H9 (cell line): ENCODE measurements around the gene SNRNP25. TPM values are rescaled to one million over a fixed set of nuclear protein-coding genes. Genes with fewer than 3 reads are reported as not detected.

ENCODE experiments used
- DNase-seq: peaks from one replicate; pipeline ENCODE4 v3.0.0-alpha.2; 2017
- H2AFZ ChIP-seq: one replicate; pipeline ENCODE4 v1.6.1; 2013; ENCODE audit warnings: mild to moderate bottlenecking, low read length, control low read depth, moderate library complexity
- H2AK5ac ChIP-seq: 2 replicates; pipeline ENCODE4 v1.6.1; 2013; ENCODE audit warnings: low read length, control low read depth, mixed read lengths; ENCODE audit not compliant: insufficient read length
- H2BK120ac ChIP-seq: one replicate; pipeline ENCODE4 v1.6.1; 2013; ENCODE audit warnings: low read depth, mild to moderate bottlenecking, low read length, control low read depth, inconsistent platforms; ENCODE audit not compliant: poor library complexity, severe bottlenecking
- H2BK12ac ChIP-seq: 2 replicates; pipeline ENCODE4 v1.6.1; 2013; ENCODE audit warnings: low read length, control low read depth, mixed read lengths, low read depth; ENCODE audit not compliant: insufficient read length
- H2BK15ac ChIP-seq: 2 replicates; pipeline ENCODE4 v1.6.1; 2013; ENCODE audit warnings: low read depth, low read length, control low read depth
- H2BK20ac ChIP-seq: one replicate; pipeline ENCODE4 v1.6.1; 2013; ENCODE audit warnings: low read depth, mild to moderate bottlenecking, low read length, control low read depth, inconsistent platforms; ENCODE audit not compliant: poor library complexity, severe bottlenecking
- H2BK5ac ChIP-seq: 2 replicates; pipeline ENCODE4 v1.6.1; 2013; ENCODE audit warnings: low read length, control low read depth, mixed read lengths; ENCODE audit not compliant: insufficient read length
- H3K14ac ChIP-seq: 2 replicates; pipeline ENCODE4 v1.6.1; 2013; ENCODE audit warnings: low read length, control low read depth; ENCODE audit not compliant: insufficient read depth
- H3K18ac ChIP-seq: 2 replicates; pipeline ENCODE4 v1.6.1; 2013; ENCODE audit warnings: low read depth, mild to moderate bottlenecking, mixed read lengths, low read length, control low read depth; ENCODE audit not compliant: insufficient read length
- H3K23ac ChIP-seq: 2 replicates; pipeline ENCODE4 v1.6.1; 2013; ENCODE audit warnings: low read length, control low read depth, mixed read lengths, low read depth; ENCODE audit not compliant: insufficient read length
- H3K23me2 ChIP-seq: 2 replicates; pipeline ENCODE4 v1.6.1; 2013; ENCODE audit warnings: low read depth, mild to moderate bottlenecking, mixed read lengths, low read length, control low read depth; ENCODE audit not compliant: insufficient read length, poor library complexity, severe bottlenecking
- H3K27ac ChIP-seq: 2 replicates; pipeline ENCODE4 v1.5.1; 2013; ENCODE audit warnings: low read length, control low read depth, mixed read lengths, low read depth; ENCODE audit not compliant: insufficient read length
- H3K27me3 ChIP-seq: 2 replicates; pipeline ENCODE4 v1.6.1; 2013; ENCODE audit warnings: low read length, control low read depth, inconsistent platforms; ENCODE audit not compliant: insufficient read depth
- H3K4ac ChIP-seq: 2 replicates; pipeline ENCODE4 v1.6.1; 2013; ENCODE audit warnings: low read depth, mild to moderate bottlenecking, control low read depth, inconsistent platforms, low read length, moderate library complexity
- H3K4me1 ChIP-seq: 2 replicates; pipeline ENCODE4 v1.6.1; 2013; ENCODE audit warnings: low read length, control low read depth, inconsistent platforms; ENCODE audit not compliant: insufficient read depth
- H3K4me2 ChIP-seq: 2 replicates; pipeline ENCODE4 v1.6.1; 2013; ENCODE audit warnings: low read length, control low read depth, mixed read lengths; ENCODE audit not compliant: insufficient read length, insufficient read depth
- H3K56ac ChIP-seq: 2 replicates; pipeline ENCODE4 v1.6.1; 2013; ENCODE audit warnings: low read depth, mild to moderate bottlenecking, mixed read lengths, low read length, control low read depth; ENCODE audit not compliant: insufficient read length
- H3K79me1 ChIP-seq: 2 replicates; pipeline ENCODE4 v1.6.1; 2013; ENCODE audit warnings: low read depth, mild to moderate bottlenecking, moderate library complexity, low read length, control low read depth, inconsistent platforms; ENCODE audit not compliant: insufficient read depth, poor library complexity, severe bottlenecking
- H3K79me2 ChIP-seq: 2 replicates; pipeline ENCODE4 v1.6.1; 2013; ENCODE audit warnings: low read length, control low read depth, inconsistent platforms; ENCODE audit not compliant: insufficient read depth
- H3K9ac ChIP-seq: 2 replicates; pipeline ENCODE4 v1.6.1; 2013; ENCODE audit warnings: low read length, control low read depth, mixed read lengths; ENCODE audit not compliant: insufficient read length; ENCODE audit errors: extremely low read depth
- H3K9me3 ChIP-seq: one replicate; pipeline ENCODE4 v1.6.1; 2013; ENCODE audit warnings: low read depth, low read length, inconsistent platforms; ENCODE audit not compliant: control insufficient read depth
- H3T11ph ChIP-seq: one replicate; pipeline ENCODE4 v1.6.1; 2013; ENCODE audit warnings: mild to moderate bottlenecking, low read length, control low read depth, inconsistent platforms
- H4K20me1 ChIP-seq: one replicate; pipeline ENCODE4 v1.6.1; 2013; ENCODE audit not compliant: control insufficient read depth, insufficient read length, insufficient read depth
- H4K5ac ChIP-seq: 2 replicates; pipeline ENCODE4 v1.6.1; 2013; ENCODE audit warnings: low read depth, mild to moderate bottlenecking, mixed read lengths, low read length, control low read depth; ENCODE audit not compliant: insufficient read length
- H4K8ac ChIP-seq: replicated peaks from 2 replicates; pipeline ENCODE4 v1.6.1; 2013; ENCODE audit warnings: low read length, control low read depth, mixed read lengths, low read depth; ENCODE audit not compliant: insufficient read length
- H4K91ac ChIP-seq: 2 replicates; pipeline ENCODE4 v1.6.1; 2013; ENCODE audit warnings: low read depth, mild to moderate bottlenecking, moderate library complexity, mixed read lengths, low read length, control low read depth; ENCODE audit not compliant: insufficient read length
- H3K27ac Mint-ChIP-seq, 3 experiments: 2 replicates in 2 of 3; 3 replicates in 1 of 3; pipeline ENCODE4 v1.8.0; 2020 to 2021; ENCODE audit warnings: mixed read lengths in 3 of 3, mild to moderate bottlenecking in 1 of 3, moderate library complexity in 1 of 3
- H3K27me3 Mint-ChIP-seq: 2 replicates; pipeline ENCODE4 v1.8.0; 2021; ENCODE audit warnings: low read depth, mild to moderate bottlenecking, moderate library complexity, mixed read lengths
- H3K36me3 Mint-ChIP-seq, 3 experiments: 2 replicates in 2 of 3; 3 replicates in 1 of 3; pipeline ENCODE4 v1.8.0; 2020 to 2021; ENCODE audit warnings: low read depth in 3 of 3, mixed read lengths in 3 of 3; ENCODE audit not compliant: insufficient read depth in 1 of 3
- H3K4me1 Mint-ChIP-seq, 2 experiments: 2 replicates each; pipeline ENCODE4 v1.8.0; 2020; ENCODE audit warnings: mixed read lengths in 2 of 2
- H3K4me3 Mint-ChIP-seq, 2 experiments: 2 replicates in 1 of 2; 3 replicates in 1 of 2; pipeline ENCODE4 v1.8.0; 2020 to 2021; ENCODE audit warnings: mild to moderate bottlenecking in 2 of 2, mixed read lengths in 2 of 2, moderate library complexity in 1 of 2
- H3K9me3 Mint-ChIP-seq, 2 experiments: 2 replicates in 1 of 2; 3 replicates in 1 of 2; pipeline ENCODE4 v1.8.0; 2020; ENCODE audit warnings: mild to moderate bottlenecking in 2 of 2, mixed read lengths in 2 of 2, moderate library complexity in 1 of 2
- WGBS: extraction: QIAGEN DNeasy Blood & Tissue Kit; methylation state at CpG from one replicate; pipeline ENCODE4 v1.1.7; 2013; ENCODE audit warnings: missing lambda C conversion rate, low lambda C conversion rate, mixed read lengths; ENCODE audit not compliant: insufficient read length; ENCODE audit errors: extremely low coverage; 5-methylcytosine and 5-hydroxymethylcytosine counted together
- total RNA-seq: library from RNA; stranded (reverse); gene quantifications from 2 replicates; pipeline ENCODE4 v1.2.1, GENCODE V29; 2021
- TF ChIP-seq, protein P1 (sequence below): fragments of 200-600 bp; sonication (generic); conservative IDR thresholded peaks from 3 replicates; pipeline ENCODE4 v1.8.0; 2021; ENCODE audit warnings: antibody characterized with exemption, mild to moderate bottlenecking

The SNRNP25 gene
- total RNA-seq, 1 experiment from 2014 or later, result 78.5 TPM

DNA sequence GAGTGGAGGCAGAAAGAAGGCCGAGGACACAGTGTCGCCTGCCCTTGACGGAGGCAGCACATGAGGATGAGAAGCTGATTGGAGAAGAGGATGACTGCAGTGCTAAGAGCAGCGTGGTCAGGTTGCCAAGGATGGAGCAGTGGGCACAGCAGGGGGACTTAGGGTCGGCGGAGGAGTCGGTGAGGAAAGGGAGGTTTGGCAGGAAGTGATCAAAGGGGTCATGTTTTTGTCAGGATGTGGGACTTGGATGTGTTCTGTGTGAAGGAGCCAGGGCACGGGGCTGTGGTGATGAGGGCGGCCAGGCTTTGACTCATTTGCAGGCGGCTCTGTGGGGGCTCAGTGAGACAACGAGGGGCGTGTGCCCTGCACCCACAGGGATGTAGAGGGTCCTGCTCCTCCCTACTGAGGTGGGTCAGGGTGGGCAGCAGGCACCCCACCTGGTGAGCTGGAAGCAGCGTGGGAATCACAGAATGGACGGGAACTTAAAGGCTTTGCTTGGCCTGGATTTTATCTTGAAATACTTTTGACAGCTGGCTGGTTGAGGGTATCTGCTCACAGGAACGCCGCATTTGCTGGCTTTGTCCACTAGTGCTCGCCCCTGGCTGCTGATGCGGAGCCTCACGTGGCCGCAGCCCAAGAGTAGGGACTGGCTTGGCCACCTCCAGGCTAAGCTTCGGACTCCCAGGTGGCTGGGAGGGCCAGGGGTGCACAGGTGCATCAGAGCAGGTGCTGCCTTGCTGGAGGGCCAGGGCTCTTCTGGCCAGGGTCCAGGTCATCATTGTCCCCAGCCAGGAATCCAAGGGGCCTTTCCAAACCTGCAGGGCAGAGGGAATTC is 30.4 kb downstream of the SNRNP25 start:
- peak overlapping the region in 2 of 3 experiments; percentile 34 to 77; a peak in 4 of 7 replicates for H3K27ac Mint-ChIP-seq
- no peak overlapping the region for H3K27ac ChIP-seq
- WGBS, result no CpG with 5 or more reads among the region's 21 CpGs

More for the DNA sequence above, 30.4 kb downstream of the SNRNP25 start:
- Histone ChIP-seq H3K23me2 (peaks cover 2% of the 10 kb centered on the region), H4K5ac (no peak overlapping the region), H2BK20ac (no peak overlapping the region), H3T11ph (no peak overlapping the region), H3K4ac (no peak overlapping the region), H3K79me2 (no peaks in the 10 kb centered on the region), H3K23ac (no peak overlapping the region), H3K4me2 (no peak overlapping the region), H4K91ac (no peak overlapping the region), H3K9me3 (no peaks in the 10 kb centered on the region), H3K27me3 (no peaks in the 10 kb centered on the region), H2BK120ac (no peak overlapping the region), H3K56ac (no peak overlapping the region), H4K20me1 (peaks cover 5% of the 10 kb centered on the region), H3K14ac (no peak overlapping the region), H2BK12ac (no peak overlapping the region), H3K79me1 (no peaks in the 10 kb centered on the region), H3K9ac (no peak overlapping the region), H2AFZ (no peak overlapping the region), H3K4me1 (no peaks in the 10 kb centered on the region), H2AK5ac (no peak overlapping the region), H3K18ac (no peak overlapping the region), H2BK5ac (no peak overlapping the region), H4K8ac (no peak overlapping the region), H2BK15ac (no peak overlapping the region)
- no peak for DNase-seq
- peaks cover 8% of the 10 kb centered on the region in 2 experiments for H3K4me1 Mint-ChIP-seq
- H3K36me3 Mint-ChIP-seq, result peaks cover 8 to 49% (median 37%) of the 10 kb centered on the region in 3 experiments; a peak in 6 of 7 replicates
- H3K9me3 Mint-ChIP-seq, result no peaks in the 10 kb centered on the region
- TF ChIP-seq, protein P1, sequence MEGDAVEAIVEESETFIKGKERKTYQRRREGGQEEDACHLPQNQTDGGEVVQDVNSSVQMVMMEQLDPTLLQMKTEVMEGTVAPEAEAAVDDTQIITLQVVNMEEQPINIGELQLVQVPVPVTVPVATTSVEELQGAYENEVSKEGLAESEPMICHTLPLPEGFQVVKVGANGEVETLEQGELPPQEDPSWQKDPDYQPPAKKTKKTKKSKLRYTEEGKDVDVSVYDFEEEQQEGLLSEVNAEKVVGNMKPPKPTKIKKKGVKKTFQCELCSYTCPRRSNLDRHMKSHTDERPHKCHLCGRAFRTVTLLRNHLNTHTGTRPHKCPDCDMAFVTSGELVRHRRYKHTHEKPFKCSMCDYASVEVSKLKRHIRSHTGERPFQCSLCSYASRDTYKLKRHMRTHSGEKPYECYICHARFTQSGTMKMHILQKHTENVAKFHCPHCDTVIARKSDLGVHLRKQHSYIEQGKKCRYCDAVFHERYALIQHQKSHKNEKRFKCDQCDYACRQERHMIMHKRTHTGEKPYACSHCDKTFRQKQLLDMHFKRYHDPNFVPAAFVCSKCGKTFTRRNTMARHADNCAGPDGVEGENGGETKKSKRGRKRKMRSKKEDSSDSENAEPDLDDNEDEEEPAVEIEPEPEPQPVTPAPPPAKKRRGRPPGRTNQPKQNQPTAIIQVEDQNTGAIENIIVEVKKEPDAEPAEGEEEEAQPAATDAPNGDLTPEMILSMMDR, result no peak
- peak overlapping the region in 1 of 2 experiments; percentile 18; a peak in 1 of 5 replicates for H3K4me3 Mint-ChIP-seq
- no peaks in the 10 kb centered on the region; the same call in 1 of the 2 replicates for H3K27me3 Mint-ChIP-seq
